HepG2 (cell line): Measurements from ENCODE around the gene ARHGAP26. TPM values are rescaled to one million over a fixed set of nuclear protein-coding genes. Genes with fewer than 3 reads are reported as not detected.

Experiments
- ATAC-seq: fragments of 200-7000 bp; cut with Tn5 transposase; 3 replicates; pipeline ENCODE4 v1.9.1; 2020; ENCODE audit warnings: mild to moderate bottlenecking, moderate library complexity
- BruUV-seq: library from RNA; stranded (reverse); fragments of 400-500 nt; replicated peaks from 2 replicates; lab custom pipeline; 2021; lab: Mats Ljungman, UMichigan
- CTCF ChIA-PET: fragments of 300-600 bp; formaldehyde crosslinking; extraction: SDS; loops from one replicate; lab custom pipeline; 2021; ENCODE audit warnings: low total read pairs, inconsistent platforms, low intra/inter-chr PET ratio; lab: Yijun Ruan, JAX
- POLR2A ChIA-PET: fragments of 350-600 bp; sonication (Branson Sonifier 250); formaldehyde crosslinking; loops from one replicate; lab custom pipeline; 2020; ENCODE audit warnings: antibody characterized with exemption, inconsistent platforms; lab: Yijun Ruan, JAX
- DNase-seq: peaks from one replicate; pipeline ENCODE4 v3.0.0-alpha.2; 2015; ENCODE audit warnings: low spot score
- FAIRE-seq: peaks from 3 replicates; lab custom pipeline; 2011; peaks lifted over from hg19 to GRCh38; lab: Jason Lieb, UNC
- H2AFZ ChIP-seq: one replicate; pipeline ENCODE4 v1.6.1; 2011; ENCODE audit warnings: low read length, inconsistent platforms
- H3K27ac ChIP-seq: fragments of 300-600 bp; 3 replicates; pipeline ENCODE4 v1.8.0; 2011; ENCODE audit warnings: mixed run types, mild to moderate bottlenecking, mixed read lengths, low read length, inconsistent platforms; ENCODE audit not compliant: insufficient read depth; ENCODE audit errors: extremely low read length
- H3K27me3 ChIP-seq, 2 experiments: fragments of 200-600 bp in 1 of 2; 2 replicates in 1 of 2; 3 replicates in 1 of 2; pipeline versions ENCODE4 v1.6.0 to v1.8.0; 2011; ENCODE audit warnings: low read length in 2 of 2, mild to moderate bottlenecking in 2 of 2, moderate library complexity in 2 of 2, inconsistent platforms in 1 of 2; ENCODE audit not compliant: insufficient read depth in 2 of 2, control insufficient read depth in 1 of 2
- H3K36me3 ChIP-seq, 2 experiments: fragments of 200-600 bp in 1 of 2; replicated peaks in 1 of 2; 2 replicates in 1 of 2; 3 replicates in 1 of 2; pipeline versions ENCODE4 v1.5.1 to v1.8.0; 2011; ENCODE audit warnings: low read length in 2 of 2, inconsistent platforms in 1 of 2; ENCODE audit not compliant: insufficient read depth in 2 of 2, control insufficient read depth in 1 of 2
- H3K4me1 ChIP-seq: 2 replicates; pipeline ENCODE4 v1.5.1; 2012; ENCODE audit warnings: low read length, inconsistent platforms; ENCODE audit not compliant: insufficient read depth
- H3K4me2 ChIP-seq: 2 replicates; pipeline ENCODE4 v1.6.0; 2011; ENCODE audit warnings: low read depth, low read length, inconsistent platforms
- H3K4me3 ChIP-seq, 3 experiments: fragments of 200-600 bp in 1 of 3; sonication (generic), shearing (Covaris generic) in 1 of 3; replicated peaks in 1 of 3; 2 replicates each; pipeline ENCODE4 v1.5.1; 2011 to 2016; ENCODE audit warnings: low read length in 3 of 3, inconsistent platforms in 2 of 3, low read depth in 2 of 3, mild to moderate bottlenecking in 2 of 3, control low read depth in 1 of 3, mixed read lengths in 1 of 3; ENCODE audit not compliant: insufficient read depth in 1 of 3
- H3K79me2 ChIP-seq: one replicate; pipeline ENCODE4 v1.6.1; 2011; ENCODE audit warnings: low read length, inconsistent platforms; ENCODE audit not compliant: insufficient read depth
- H3K9ac ChIP-seq: 2 replicates; pipeline ENCODE4 v1.6.0; 2011; ENCODE audit warnings: mild to moderate bottlenecking, low read depth, low read length, inconsistent platforms; ENCODE audit not compliant: insufficient read depth
- H3K9me3 ChIP-seq: 2 replicates; pipeline ENCODE4 v1.5.1; 2012; ENCODE audit warnings: mild to moderate bottlenecking, low read length
- H4K20me1 ChIP-seq: 2 replicates; pipeline ENCODE4 v1.6.0; 2011; ENCODE audit warnings: inconsistent platforms, mild to moderate bottlenecking, low read length, moderate library complexity; ENCODE audit not compliant: insufficient read depth
- CTCF ChIP-seq: sonication (generic); formaldehyde crosslinking; IDR thresholded peaks from 2 replicates; pipeline ENCODE4 v1.5.0; 2020; ENCODE audit warnings: mild to moderate bottlenecking, missing genetic modification reagents, moderate library complexity
- HNRNPK ChIP-seq: fragments of 200-400 bp; formaldehyde crosslinking; IDR thresholded peaks from 2 replicates; pipeline ENCODE4 v1.6.1; 2018; ENCODE audit warnings: low read length, low read depth, moderate library complexity, mild to moderate bottlenecking; ENCODE audit not compliant: poor library complexity, severe bottlenecking
- SMC3 ChIP-seq: IDR thresholded peaks from 2 replicates; pipeline ENCODE4 v1.6.1; 2011; ENCODE audit warnings: low read length, improper control_type of control experiment
- STAG1 ChIP-seq: sonication (generic); formaldehyde crosslinking; IDR thresholded peaks from 2 replicates; pipeline ENCODE4 v1.4.0; 2020; ENCODE audit warnings: missing genetic modification reagents
- ZNF891 ChIP-seq: sonication (generic); formaldehyde crosslinking; IDR thresholded peaks from 2 replicates; pipeline ENCODE4 v1.5.0; 2020; ENCODE audit warnings: mild to moderate bottlenecking, missing genetic modification reagents
- WGBS: methylation state at CpG from one replicate; pipeline ENCODE4 v1.1.6; 2017; ENCODE audit warnings: low lambda C conversion rate; 5-methylcytosine and 5-hydroxymethylcytosine counted together
- in situ Hi-C: cut with HindIII; loops from 2 replicates; pipeline ENCODE4 v1.10.0; 2017; ENCODE audit warnings: low pct_unique_long_range_greater_than_20kb; ENCODE audit not compliant: extremely low pct_ligation_motif_present
- intact Hi-C: fragments of 100-400 bp; cut with micrococcal nuclease; formaldehyde crosslinking; loops from one replicate; pipeline ENCODE4 v1.10.0; 2022; ENCODE audit not compliant: unreplicated experiment
- polyA plus RNA-seq, 8 experiments: library from polyadenylated mRNA; depleted of rRNA in 3 of 8; stranded (reverse) in 7 of 8; unstranded in 1 of 8; fragments of >200 nt; fragmentation: Illumina TruSeq in 4 of 8; extraction: Trizol in 4 of 8; gene quantifications; 2 replicates each; pipeline versions ENCODE4 v1.2.1 to v1.2.3, GENCODE V29; 2011 to 2016; ENCODE audit warnings: low read depth in 4 of 8, missing spikeins in 1 of 8, mixed read lengths in 1 of 8; ENCODE audit not compliant: insufficient read depth in 1 of 8
- total RNA-seq, 5 experiments: library from RNA; depleted of rRNA; stranded (reverse); fragments of >200 nt; fragmentation: Illumina TruSeq; extraction: Trizol; gene quantifications; 2 replicates each; pipeline ENCODE4 v1.2.3, GENCODE V29; 2016; ENCODE audit warnings: low read depth in 1 of 5

Gene ARHGAP26
- total and polyA plus RNA-seq, 2 of the 13 experiments (the other 11 are each of a cell fraction or from before 2014, with no cell fraction given), result 9.6 to 18.2 TPM

GRCh38 chr5:143002459-143003327, 232.5 kb downstream of the ARHGAP26 start:
- intact Hi-C loops (loop anchor here (5.0 kb wide), 1 partner anchor 400 kb away; the partner anchor contains the start of gene NR3C1), in situ Hi-C loops (no loop called here)
- ChIA-PET CTCF (interaction anchor here (1.0 kb wide), 1 partner anchor 823 kb away, joined by 3 read pairs; no protein-coding TSS in a partner anchor), POLR2A (no interaction called here)
- H3K36me3 ChIP-seq, result peaks cover 0 to 4% of the 10 kb centered on the region in 2 experiments; a peak in 1 of 5 replicates
- DNase-seq (no peak), FAIRE-seq (peak; percentile 67), ATAC-seq (peak; percentile 65)
- peak overlapping the region; percentile 2 for H3K27ac ChIP-seq
- H3K9me3 ChIP-seq, result no peaks in the 10 kb centered on the region
- H3K4me2 ChIP-seq, result no peak overlapping the region
- no peaks in the 10 kb centered on the region for H3K27me3 ChIP-seq
- H3K4me3 ChIP-seq, result no peak overlapping the region
- peak; percentile 57 for TF ChIP-seq CTCF (CRISPR knock-in tag)
- TF ChIP-seq SMC3, result peak; percentile 56
- TF ChIP-seq ZNF891 (CRISPR knock-in tag), result no peak
- TF ChIP-seq HNRNPK, result peak; percentile 38
- TF ChIP-seq STAG1, result peak; percentile 64
- no TSS peak for BruUV-seq
- H3K79me2 ChIP-seq, result no peaks in the 10 kb centered on the region
- no peaks in the 10 kb centered on the region for H4K20me1 ChIP-seq
- H3K4me1 ChIP-seq, result peaks cover 19% of the 10 kb centered on the region
- WGBS, result 99% methylated on average over 7 of the region's 7 CpGs
- H3K9ac ChIP-seq, result no peak overlapping the region
- no peak overlapping the region for H2AFZ ChIP-seq
